Measurements from ENCODE around the gene DDX47.
A peak's percentile ranks its signal among the peaks of the same experiment; 100 is the strongest.
"Not testable (repeated sequence)": the region's sequence is repeated elsewhere in the genome, so short reads cannot be mapped to it uniquely, and the experiment has no call there.

Gene DDX47

DNA sequence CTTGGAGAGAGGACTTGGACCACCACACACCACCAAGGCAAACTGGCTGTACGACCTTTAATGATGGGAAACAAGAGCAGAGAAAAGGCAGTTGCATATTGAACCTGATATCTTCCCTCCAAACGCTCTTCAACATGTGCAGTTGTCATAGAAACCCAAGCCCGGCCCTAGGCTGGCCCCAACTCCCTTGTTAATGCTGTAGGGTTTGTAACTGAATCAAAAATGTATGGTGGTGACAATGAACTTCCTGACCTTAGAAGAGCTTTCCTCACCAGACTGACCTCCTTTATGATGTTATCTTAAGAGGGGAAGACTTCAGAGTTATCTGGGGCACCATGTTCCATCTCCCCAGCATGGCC, 15.4 kb upstream of the DDX47 start:
- DNase-seq: no peak

GRCh38 chr12:12798480-12798879, 14.7 kb upstream of the DDX47 start:
- no peak for DNase-seq

GRCh38 chr12:12799163-12799920, 13.8 kb upstream of the DDX47 start:
- no peak for DNase-seq

GRCh38 chr12:12800406-12801180, 12.6 kb upstream of the DDX47 start:
- no peak for DNase-seq

DNA sequence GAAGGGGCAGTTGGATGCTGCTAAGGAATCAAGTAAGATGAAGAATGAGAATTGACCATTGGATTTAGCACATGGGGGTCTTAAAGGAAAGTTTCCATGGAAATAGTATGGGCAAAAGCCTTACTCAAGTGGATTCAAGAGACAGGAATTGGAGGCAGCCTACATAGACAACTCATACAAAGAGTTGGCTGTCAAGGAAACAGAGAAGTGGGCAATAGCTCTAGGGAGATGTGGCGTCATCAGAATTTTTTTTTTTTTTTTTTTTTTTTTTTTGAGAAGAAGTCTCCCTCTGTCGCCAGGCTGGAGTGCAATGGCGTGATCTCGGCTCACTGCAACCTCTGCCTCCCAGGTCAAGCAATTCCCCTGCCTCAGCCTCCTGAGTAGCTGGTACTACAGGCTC, 11.5 kb upstream of the DDX47 start:
- not testable (repeated sequence) for DNase-seq

DNA sequence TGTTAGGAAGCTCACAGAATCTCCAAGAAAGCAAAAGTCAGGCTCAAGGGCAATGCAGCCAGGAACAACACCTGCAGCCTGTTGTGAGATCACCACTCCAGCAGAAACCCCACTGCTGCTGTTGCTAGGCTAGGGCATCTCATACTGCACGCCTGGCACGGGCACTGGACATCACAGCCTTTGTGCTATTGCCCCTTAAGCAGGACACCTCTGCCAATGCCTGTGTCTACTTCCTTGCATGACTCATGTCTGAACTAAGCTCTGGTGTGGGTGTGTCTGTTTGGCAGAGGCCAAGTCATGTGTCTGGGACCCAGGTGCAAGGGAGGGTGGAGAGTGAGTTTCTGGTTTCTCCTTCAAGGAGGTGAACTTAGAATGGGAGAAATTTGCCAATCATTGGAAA, 10.0 kb upstream of the DDX47 start:
- DNase-seq: peak in 1 of 2 experiments; percentile 40

DNA sequence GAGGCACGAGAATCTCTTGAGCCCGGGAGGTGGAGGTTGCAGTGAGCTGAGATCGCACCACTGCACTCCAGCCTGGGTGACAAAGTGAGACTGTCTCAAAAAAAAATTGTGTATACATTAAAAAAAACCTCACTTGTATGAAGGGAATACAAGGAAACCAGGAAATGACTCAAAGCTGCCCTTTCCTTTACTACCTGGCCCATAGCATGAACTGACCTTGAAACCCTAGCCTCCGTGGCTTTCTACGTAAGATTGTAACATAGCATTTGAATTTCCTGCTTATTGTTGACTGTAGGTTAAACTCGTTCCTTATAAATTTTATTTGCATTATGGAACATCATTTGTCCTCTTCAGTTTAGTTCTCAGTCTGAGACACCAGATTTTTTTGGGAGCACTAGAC, 9.1 kb upstream of the DDX47 start:
- no peak for DNase-seq

DNA sequence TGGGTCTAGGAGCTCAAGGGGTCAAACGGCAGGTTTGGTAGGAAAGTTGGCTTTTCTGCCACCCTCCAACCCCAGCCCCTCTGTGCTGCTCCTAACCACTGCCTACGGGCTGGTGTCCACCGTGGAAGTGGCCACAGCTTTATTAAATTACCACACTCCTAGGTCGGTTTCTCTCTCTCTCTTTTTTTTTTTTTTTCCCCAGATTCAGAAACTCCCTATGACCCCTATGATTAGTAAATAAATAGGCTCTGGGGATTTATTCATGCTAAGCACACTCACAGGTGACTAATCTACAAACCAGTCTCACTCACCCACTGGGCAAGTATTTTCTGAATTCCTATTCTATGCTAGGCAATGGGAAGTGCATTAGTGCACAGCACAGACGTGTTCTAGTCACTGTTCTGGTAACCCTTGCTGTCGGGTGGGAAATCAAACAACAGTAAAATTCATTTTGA, 8.7 kb upstream of the DDX47 start:
- DNase-seq: no peak

DNA sequence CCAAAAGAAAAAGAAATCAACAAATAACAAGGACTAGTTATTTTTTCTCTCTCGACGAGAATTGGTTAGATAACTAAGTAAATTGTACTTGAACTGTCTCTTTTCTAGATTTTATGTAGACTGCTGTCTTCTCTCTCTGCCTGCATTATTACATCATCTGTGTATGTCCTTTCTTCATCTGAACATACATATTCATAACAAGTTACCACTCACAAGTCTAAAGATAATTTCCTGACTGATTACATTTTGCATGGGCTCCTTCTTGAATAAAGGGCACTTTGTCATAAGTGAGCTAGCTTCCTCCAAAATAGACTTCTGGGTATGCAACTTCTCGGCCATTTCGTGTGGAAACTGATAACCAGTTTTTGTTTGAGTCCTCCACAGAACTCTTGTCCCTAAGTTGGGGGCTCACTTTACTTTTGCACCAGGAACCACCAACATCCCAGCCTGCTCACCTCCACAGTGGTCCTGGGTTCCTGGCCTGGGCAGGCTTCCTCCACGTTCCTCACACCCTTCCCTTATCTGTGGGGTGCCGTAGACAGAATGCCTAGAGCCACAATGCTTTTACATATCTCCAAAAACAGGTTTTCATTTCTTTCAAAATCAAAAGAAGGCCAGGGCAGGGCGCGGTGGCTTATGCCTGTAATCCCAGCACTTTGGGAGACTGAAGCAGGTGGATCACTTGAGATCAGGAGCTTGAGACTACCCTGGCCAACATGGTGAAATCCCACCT, 6.2 kb upstream of the DDX47 start:
- DNase-seq: no peak

DNA sequence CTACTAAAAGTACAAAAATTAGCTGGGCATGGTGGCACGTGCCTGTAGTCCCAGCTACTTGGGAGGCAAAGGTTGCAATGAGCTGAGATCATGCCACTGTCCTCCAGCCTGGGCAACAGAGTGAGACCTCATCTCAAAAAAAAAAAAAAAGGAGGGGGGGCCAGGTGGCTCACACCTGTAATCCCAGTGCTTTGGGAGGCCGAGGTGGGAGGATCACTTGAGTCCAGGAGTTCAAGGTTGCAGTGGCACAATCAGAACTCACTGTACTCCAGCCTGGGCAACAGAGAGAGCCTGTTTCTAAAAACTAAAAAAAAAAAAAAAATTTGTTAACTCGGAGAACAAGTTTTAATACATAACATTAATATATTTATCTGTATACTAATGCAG, 5.6 kb upstream of the DDX47 start:
- not testable (repeated sequence) for DNase-seq

GRCh38 chr12:12807970-12808702, 5.0 kb upstream of the DDX47 start:
- no peak for DNase-seq

DNA sequence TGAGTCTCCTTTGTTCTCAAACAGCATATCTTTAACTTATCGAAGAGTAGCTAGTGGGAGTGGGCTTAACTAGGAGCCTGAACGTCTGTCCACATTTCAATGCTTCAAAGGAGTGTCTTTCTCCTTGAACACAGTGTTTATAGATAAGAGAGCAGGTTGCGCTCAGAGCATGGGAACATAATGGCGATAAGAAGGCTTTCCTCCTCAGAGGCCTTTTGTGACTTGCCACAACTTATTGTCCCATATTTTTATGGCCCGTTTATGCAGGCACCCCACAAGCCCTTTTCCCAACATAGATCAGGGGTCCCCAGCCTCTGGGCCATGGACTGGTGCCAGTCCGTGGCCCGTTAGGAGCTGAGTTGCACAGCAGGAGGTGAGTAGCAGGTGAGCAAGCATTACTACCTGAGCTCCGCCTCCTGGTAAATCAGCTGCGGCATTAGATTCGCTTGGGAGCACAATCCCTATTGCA, 2.6 kb upstream of the DDX47 start:
- no peak for DNase-seq

DNA sequence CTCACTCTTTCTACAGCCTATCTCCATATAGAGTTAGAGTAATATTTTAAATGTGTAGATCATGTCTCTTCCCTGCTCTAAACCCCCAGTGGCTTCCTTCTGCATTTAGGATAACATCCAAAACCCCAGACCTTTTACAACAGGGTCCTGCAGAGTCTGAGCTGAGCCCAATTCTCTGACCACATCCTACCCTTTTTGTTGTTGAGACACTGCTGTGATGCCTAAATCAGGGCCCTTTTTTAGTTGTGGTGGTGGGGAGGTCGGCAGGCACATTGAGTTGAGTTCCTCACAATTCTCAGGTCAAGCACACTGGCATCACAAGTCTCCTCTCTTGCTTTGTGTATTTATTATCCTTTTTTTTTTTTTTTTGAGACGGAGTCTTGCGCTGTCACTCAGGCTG, 1.8 kb upstream of the DDX47 start:
- DNase-seq: no peak

- no peak for DNase-seq
These were observed 972 bp upstream of the DDX47 start for GRCh38 chr12:12812174-12812573.

DNA sequence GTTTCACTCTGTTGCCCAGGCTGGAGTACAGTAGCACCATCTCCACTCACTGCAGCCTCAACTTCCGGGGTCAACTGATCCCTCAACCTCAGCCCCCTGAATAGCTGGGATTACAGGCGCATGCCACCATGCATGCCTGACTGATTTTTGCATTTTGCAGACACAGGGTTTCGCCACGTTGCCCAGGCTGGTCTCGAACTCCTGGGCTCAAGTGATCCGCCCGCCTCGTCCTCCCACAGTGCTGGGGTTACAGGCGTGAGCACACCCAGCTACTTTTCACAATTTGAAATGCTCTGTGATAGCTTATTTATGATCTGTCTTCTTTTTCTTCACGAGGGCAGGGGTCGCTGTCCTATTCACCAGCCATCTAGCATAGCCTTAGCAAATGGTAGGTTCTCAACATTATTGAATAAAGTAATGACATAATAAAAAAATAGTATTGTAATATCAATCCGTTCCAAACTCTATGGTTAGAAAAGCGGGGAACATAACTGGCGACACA, 477 bp upstream of the DDX47 start:
- DNase-seq: no peak

DNA sequence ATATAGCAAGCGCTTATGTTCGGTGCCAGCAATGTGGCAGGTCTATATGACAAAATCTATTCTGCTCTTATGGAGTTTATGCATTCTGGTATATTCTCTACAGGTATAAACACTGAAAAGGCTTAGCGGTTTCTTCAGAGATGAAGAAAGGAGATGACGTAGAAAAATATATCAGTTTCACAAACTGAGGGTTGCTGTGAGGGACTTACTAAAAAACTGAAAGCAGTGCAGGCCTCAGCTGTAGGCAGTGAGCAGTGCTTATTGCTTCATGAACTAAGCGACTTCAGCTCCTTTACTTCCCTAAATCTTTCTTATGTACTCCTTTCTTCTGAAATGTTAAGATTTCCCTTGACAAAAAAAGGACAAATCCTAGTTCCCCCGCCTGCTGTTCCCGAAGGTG, 4.5 kb downstream of the DDX47 start:
- no peak for DNase-seq

DNA sequence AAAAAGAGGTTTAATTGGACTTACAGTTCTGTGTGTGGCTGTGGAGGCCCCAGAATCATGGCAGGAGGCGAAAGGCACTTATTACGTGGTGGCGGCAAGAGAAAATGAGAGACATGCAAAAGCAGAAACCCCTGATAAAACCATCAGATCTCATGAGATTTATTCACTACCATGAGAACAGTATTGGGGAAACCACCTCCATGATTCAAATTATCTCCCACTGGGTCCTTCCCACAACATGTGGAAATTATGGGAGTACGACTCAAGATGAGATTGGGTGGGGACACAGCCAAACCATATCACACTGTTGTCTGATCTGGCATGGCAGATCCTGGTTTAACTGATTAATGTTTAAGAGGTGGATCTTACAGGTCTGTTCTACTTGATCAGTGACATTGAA, 5.6 kb downstream of the DDX47 start:
- no peak for DNase-seq

DNA sequence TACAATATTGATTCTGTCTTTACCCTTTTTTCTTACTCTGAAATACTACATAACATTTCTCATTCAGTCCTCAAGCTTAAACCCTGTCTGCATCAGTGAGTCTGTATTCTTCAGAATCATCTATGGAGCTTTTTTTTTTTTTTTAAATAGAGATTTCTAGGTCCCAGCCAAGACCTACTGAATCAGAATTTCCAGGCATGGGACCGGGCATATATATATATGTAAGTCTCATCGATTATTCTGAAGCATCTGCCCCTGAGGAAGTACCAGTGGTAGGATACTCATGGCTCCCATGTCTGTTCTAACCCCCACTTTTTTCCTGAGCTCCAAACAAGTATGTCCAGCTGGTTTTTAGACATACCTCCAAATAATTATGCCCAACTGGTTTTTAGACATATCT, 6.1 kb downstream of the DDX47 start:
- no peak for DNase-seq

GRCh38 chr12:12819752-12820311, 6.7 kb downstream of the DDX47 start:
- DNase-seq: no peak

DNA sequence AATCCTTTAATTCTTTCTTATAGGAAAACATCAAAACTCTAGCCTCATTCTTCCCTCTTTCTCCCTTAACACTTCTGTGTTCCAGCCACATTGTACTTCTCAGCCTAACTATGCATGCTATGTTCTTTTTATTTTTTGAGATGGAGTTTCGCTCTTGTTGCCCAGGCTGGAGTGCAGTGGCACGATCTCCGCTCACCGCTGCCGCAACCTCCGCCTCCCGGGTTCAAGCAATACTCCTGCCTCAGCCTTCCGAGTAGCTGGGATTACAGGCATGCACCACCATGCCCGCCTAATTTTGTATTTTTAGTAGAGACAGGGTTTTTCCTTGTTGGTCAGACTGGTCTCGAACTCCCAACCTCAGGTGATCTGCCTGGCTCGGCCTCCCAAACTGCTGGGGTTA, 7.2 kb downstream of the DDX47 start:
- not testable (repeated sequence) for DNase-seq

- no peak for DNase-seq
These were observed 8.8 kb downstream of the DDX47 start for GRCh38 chr12:12821975-12822374.

DNA sequence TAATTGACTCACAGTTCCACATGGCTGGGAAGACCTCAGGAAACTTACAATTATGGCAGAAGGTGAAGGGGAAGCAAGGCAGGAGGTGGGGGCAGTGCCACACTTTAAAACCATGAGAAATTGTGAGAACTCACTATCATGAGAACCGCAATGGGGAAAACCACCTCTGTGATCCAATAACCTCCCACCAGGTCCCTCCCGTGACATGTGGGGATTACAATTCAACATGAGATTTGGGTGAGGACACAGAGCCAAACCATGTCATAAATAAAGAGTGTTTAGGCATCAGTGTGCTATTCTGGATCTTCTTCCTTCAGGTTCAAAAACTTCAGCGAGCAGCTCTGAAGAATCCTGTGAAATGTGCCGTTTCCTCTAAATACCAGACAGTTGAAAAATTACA, 9.7 kb downstream of the DDX47 start:
- no peak for DNase-seq

Measured in NCI-H446 (cell line).